GM12865 (cell line): ENCODE measurements around the gene CCRL2.

Source experiments
- DNase-seq: peaks from one replicate; pipeline ENCODE4 v3.0.0; 2010; ENCODE audit warnings: low read depth
- H3K4me3 ChIP-seq: 2 replicates; pipeline ENCODE4 v1.5.1; 2011; ENCODE audit warnings: mild to moderate bottlenecking, low read depth, low read length, control low read depth
- CTCF ChIP-seq: IDR thresholded peaks from 2 replicates; pipeline ENCODE4 v1.5.1; 2011; ENCODE audit warnings: low read length, control low read depth, low read depth, inconsistent platforms; ENCODE audit not compliant: insufficient read depth; ENCODE audit errors: missing control alignments

The CCRL2 gene

GRCh38 chr3:46456118-46456517 is 49.1 kb downstream of the CCRL2 start:
- DNase-seq: no peak
- no peak for TF ChIP-seq CTCF
- H3K4me3 ChIP-seq: no peak overlapping the region
